Measurements from ENCODE around the gene SPAG7. TPM values are rescaled to one million over a fixed set of nuclear protein-coding genes. Genes with fewer than 3 reads are reported as not detected.

Gene SPAG7
- total RNA-seq, 1 donor from 2014 or later, result 50.3 TPM

Other genes with a start within 250 kb of the SPAG7 start
- gene MED11, start 236.4 kb downstream of the SPAG7 start, total RNA-seq, result 21.6 and 23.4 TPM in 2 replicates
- gene ZMYND15, start 228.0 kb downstream of the SPAG7 start, total RNA-seq, result 0.09 TPM in 1 of 2 replicates, not detected in the other
- 0.75 and 0.80 TPM in 2 replicates for gene CXCL16, start 227.9 kb downstream of the SPAG7 start, total RNA-seq
- gene TM4SF5, start 195.9 kb downstream of the SPAG7 start, total RNA-seq, result not detected in 2 replicates
- 0.27 and 0.41 TPM in 2 replicates for gene VMO1, start 181.5 kb downstream of the SPAG7 start, total RNA-seq
- gene GLTPD2, start 178.9 kb downstream of the SPAG7 start, total RNA-seq, result not detected in 2 replicates
- gene PSMB6, start 171.7 kb downstream of the SPAG7 start, total RNA-seq, result 153 and 157 TPM in 2 replicates
- 14.0 and 15.8 TPM in 2 replicates for gene PLD2, start 160.7 kb downstream of the SPAG7 start, total RNA-seq
- 88.2 and 91.5 TPM in 2 replicates for gene MINK1, start 134.5 kb downstream of the SPAG7 start, total RNA-seq
- gene C17orf107, start 68.3 kb downstream of the SPAG7 start, total RNA-seq, result 0.20 and 0.27 TPM in 2 replicates
- gene CHRNE, start 64.7 kb downstream of the SPAG7 start, total RNA-seq, result 0.25 and 0.73 TPM in 2 replicates
- not detected in 2 replicates for gene GP1BA, start 35.5 kb downstream of the SPAG7 start, total RNA-seq
- 83.9 and 88.9 TPM in 2 replicates for gene SLC25A11, start 27.8 kb downstream of the SPAG7 start, total RNA-seq
- 227 and 238 TPM in 2 replicates for gene RNF167, start 27.5 kb downstream of the SPAG7 start, total RNA-seq
- 2,499 and 2,527 TPM in 2 replicates for gene PFN1, start 19.3 kb downstream of the SPAG7 start, total RNA-seq
- gene ENO3, start 16.7 kb downstream of the SPAG7 start, total RNA-seq, result 52.9 and 53.3 TPM in 2 replicates
- gene CAMTA2, start 19.9 kb upstream of the SPAG7 start, total RNA-seq, result 70.7 and 73.7 TPM in 2 replicates
- 0.25 and 0.27 TPM in 2 replicates for gene INCA1, start 29.7 kb upstream of the SPAG7 start, total RNA-seq
- 38.6 and 42.5 TPM in 2 replicates for gene KIF1C, start 30.1 kb upstream of the SPAG7 start, total RNA-seq
- 0.16 and 0.30 TPM in 2 replicates for gene SLC52A1, start 67.6 kb upstream of the SPAG7 start, total RNA-seq
- 3.5 and 3.7 TPM in 2 replicates for gene ZFP3, start 110.7 kb upstream of the SPAG7 start, total RNA-seq
- gene ZNF232, start 144.1 kb upstream of the SPAG7 start, total RNA-seq, result 11.1 TPM in 2 replicates
- 0.02 and 0.09 TPM in 2 replicates for gene USP6, start 148.2 kb upstream of the SPAG7 start, total RNA-seq
- gene ZNF594, start 224.1 kb upstream of the SPAG7 start, total RNA-seq, result 8.6 and 10.5 TPM in 2 replicates

All from T-helper 2 cell treated with Interferon-gamma antibody and Interleukin-4, amounts not matched to agents 100 ng/mL and 5 ng/mL, for 36 hours (primary cell).